CD4-positive, alpha-beta T cell treated with Interleukin-2 at 100 ng/mL for 4 hours (primary cell): ENCODE results near the gene HK1.

Experiments used
- DNase-seq: peaks from one replicate; pipeline ENCODE4 v3.0.0-alpha.2; 2020; ENCODE audit warnings: low spot score

HK1 gene

DNA sequence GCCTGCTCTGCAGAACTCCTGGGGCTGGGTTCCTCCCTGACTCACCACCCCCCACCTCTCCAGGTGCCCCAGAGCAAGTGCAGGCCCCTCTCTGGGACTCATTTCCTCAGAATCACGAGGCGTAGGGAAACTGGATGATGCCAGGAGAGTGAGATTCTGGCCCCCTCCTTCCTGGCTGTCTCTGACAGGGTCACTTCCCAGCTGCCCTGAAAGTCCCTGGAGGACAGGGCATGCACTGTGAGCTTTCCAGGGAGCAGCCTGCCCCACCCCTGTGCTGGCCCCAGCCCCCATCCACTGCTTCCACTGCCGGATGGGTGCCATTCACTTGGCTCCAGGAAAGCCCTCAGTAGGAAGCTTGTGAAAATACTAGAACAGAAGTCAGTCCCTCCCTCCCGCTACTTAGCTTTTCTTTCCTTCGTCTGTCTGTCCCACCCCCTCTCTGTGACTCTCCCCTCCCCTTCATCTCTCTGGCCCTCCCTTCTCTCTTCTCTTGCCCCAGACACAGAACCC, 128.1 kb downstream of the HK1 start:
- no peak for DNase-seq

DNA sequence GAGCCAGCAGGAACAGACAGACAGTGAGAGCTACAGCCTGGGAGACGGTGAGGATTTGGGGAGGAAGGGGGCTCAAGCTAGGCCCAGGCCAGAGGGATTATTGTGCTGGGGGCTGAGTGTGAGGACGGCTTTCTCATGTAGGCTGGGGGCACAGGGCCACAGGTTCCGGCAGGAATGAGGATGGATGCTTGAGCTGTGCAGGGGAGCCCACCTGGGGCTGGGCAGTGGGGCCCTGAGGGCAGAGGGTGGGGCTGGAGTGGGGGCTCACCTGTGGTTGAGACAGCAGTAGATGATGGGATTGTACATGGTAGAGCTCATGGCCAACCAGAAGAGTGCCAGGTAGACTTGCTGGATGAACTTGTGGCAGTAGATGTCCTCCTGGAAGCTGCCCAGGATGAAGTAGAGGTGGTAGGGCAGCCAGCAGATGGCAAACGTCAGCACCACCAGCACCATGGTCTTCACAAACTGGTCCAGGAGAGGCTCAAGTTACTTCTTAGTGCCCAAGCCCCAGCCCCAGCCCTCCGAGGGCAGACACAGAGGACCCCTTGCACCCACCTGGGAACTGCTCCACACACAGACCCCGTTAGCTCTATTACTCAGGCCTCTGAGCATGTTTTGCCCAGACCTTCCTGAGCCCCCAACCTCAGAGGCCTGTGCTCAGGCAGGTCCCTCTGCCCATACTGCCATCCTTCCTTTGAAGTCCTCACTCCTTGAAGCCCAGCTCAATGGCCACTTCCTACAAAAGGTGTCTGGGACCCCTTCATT, 128.7 kb downstream of the HK1 start:
- DNase-seq: no peak

DNA sequence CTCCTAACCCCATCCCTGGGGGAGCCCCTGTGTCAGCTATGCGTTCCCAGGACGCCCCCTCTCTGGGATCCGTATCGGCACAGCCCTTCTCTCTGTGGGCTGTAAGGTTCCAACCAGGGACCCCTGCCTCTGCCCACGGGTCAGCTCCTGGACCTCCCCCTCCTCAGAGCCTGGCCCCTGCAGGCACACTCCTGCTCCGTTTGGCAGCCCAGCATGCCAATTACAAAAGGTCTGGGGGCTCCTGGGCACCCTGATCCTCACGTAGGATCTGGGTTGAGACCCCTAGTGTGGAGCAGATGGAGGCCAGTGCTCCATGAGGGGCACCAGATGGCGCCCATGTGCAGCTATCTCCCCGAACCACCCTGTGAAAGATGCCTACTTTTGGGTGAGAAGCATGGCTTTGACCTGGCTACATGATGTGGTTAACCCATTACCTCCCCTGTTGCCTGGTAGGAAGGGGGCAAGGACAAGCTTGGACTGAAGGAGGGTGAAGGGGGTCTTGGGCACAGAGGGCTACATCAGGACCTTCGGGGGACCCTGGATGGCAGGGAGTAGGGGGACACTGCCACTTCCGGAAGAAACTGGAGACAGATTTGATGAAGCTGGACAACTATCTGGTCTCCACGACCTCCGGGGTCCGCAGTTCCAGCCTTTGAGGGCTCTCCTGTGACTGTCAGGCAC, 129.5 kb downstream of the HK1 start:
- peak; percentile 43 for DNase-seq

DNA sequence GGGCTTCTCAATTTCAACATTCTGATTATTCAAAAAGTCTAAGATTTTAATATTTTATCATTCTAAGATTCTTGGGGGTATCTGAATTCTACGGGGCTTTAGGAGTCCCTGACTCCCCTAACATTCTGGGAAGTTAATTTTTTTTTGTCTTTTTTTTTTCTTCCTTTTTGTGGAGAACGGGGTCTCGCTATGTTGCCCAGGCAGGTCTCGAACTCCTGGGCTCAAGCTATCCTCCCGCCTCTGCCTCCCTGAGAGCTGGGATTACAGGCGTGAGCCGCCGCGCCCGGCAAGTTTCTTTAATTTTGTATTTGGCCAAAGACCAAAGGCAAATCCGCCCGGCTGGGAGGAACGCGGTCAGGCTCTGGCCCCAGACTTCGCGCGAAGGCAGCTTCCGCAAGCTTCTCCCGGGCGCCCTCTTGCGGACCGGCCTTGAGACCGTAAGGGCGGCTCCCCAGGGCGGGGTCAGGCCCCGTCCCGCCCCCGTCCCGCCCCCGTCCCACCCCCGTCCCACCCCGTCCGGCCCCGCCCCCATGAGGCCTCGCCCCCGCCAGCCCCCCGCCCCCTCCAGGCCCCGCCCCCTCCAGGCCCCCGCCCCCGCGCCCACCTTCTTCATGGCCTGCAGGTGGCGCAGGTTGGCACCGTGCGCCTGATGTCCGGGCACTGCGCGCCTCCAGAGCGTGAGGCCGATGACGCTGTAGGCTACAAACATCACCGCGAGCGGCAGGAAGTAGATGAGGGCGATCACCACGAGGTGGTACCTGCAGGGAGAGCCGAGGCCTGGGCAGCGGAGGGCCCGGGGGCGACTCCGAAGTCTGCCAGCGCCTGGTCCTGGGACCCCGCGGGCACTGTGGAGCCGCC, 130.3 kb downstream of the HK1 start:
- peak; percentile 91 for DNase-seq

DNA sequence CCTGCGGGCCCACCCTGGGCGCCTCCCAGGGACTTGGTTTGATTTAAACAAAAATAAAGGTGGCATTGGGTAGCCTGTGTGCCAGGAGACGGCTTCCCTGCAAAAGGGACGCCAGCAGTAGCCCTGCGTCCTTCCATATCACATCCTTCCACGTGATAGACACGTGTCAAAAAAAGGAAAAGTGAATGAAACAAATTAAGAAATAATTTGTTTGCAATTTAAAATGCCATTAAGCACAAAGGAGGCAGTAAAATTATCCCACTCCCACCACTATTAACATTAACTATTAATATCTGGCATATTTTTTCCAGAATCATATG, 130.8 kb downstream of the HK1 start:
- no peak for DNase-seq

DNA sequence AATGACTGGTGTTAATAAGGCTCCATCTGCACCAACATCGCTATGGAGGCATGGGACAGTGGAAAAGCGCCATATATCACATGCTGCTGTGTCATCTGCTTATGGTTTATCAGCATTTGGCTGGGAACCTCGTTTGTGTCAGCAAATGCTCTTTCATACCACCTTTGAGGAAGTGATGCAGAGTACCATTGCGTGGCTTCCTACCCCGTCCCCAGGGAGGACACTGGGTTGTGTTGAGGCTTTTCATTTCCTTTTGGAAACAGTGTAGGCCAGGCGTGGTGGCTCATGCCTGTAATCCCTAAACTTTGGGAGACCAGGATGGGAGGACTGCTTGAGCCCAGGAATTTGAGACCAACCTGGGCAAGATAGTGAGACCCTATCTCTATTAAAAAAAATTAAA, 131.7 kb downstream of the HK1 start:
- no peak for DNase-seq

DNA sequence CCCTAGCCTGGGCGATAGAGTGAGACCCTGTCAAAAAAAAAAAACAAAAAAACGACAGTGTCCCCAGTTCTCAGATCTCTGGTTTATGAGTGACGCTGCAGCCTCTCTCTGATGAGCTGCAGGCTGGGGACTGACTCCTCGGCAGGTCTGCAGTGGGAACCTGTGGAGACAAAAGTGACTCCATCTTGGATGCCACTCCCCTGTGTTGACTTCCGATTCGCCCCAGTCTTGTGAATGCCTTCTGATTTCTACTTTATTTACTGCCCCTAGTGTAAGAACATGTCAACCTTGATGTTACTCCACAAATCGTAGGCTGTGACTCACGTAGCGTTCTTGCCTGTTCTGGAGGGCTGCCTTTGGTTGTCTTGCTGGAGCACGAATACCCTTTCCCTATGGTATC, 132.2 kb downstream of the HK1 start:
- DNase-seq: no peak

DNA sequence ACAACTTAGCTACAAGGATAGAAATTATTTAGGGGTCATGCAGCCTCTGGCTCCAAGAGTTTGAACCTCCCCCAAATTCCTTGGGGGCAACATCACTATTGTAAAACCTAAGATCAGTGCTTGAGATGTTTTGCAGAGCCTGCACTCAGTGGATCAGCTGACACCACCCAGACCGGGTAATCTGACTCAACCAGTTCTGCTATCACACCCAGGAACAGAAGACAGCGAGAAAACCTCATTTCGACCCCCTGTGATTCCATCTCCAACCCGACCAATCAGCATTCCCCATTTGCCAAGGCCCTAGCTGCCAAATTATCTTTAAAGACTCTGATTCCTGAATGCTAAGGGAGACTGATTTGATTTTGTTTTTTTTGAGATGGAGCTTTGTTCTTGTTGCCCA, 133.2 kb downstream of the HK1 start:
- DNase-seq: no peak

DNA sequence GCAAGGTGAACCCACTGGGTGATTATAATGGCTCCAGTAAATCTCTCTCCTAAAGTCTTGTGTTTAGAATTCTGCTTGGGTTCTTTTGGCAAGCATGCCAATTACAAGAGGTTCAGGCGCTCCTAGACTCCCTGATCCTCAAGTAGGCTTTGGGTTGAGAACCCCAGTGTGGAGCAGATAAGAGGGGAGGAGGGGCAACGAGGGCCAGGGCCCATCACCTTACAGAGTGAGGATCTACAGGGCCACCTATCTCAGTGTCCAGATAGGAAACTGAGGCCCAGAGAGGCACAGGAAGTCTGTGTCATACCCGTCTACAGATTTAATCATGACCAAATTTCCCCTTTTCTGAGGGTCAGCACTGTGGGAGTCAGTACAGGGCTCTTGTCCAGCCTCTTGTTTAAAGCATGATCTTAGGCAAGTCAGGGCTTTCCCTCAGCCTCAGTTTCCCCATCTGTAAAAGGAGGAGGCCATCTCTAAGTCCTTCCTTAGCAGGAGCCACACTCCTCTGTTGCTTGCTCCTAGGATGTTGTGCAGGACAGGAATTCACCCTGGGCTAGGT, 134.0 kb downstream of the HK1 start:
- DNase-seq: no peak

DNA sequence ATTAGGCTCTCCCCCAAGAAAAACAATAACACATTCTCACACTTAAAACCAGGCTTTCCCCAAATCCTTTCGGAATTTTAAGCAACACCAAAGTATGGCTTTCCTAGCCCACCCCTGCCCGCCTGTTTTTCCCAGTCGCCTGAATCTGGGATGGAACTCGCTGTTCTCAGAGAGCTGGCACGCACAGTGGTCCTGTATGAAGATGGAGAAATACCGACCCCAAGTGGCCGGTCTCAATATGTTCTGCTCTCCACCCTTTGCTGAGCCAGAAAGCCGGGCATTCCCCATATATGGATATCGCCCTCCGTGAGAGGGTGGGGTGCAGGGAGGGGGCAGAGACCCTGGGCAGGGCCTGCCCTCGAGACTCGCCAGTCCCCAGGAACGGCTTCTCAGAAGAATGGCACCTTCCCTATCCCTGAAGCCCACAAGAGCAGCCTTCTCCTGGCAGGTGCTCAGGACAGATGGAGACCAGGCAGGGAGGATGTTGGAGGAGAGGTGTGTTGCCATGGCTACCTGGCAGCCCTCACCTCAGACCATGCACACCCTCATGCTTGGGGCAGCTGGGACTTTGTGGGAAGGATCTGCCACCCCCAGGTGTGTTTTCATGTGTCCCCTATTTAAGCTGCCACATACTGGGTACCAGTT, 135.0 kb downstream of the HK1 start:
- peak; percentile 29 for DNase-seq

DNA sequence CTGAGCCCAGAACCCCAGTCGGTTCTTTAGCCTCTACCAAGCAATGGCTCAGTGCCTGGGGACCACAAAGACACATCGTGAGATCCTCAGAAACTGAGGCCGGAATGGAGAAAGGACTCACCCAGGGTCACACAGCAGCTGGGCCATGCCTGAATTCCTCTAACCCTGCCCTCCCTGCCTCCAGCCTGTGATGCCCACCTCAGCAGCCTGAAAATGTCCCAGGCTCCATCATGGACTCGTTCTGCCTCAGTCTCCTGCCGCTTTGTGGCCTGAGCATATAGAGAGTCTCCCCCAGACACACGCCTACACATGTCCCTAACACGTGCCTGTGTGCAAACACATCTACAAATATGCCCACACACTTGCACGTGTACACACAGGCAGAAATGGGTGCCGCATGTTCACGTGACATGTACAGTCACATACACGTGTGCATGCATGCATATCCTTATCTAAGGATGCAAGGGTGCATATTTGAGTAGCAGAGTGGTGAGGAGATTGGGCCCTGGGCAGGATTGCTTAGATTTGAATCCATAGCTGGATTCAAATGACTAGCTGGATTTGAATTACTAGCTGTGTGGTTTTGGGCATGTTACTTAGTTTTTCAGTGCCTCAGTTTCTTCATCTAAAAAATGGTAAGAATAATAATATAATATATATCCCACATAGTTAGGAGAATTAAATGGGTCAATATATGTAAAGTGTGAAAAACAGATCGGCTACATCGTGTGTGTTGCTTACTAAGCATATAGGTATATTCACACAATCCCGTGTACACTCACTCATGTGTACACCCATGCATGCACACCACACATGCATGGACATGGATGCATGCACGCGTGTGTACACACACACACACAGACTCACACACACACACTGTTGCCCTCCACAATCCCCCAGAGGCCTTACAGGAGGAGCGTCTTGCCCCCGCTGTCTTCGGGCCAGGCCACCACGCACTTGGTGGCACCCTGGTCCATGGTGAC, 136.0 kb downstream of the HK1 start:
- no peak for DNase-seq

DNA sequence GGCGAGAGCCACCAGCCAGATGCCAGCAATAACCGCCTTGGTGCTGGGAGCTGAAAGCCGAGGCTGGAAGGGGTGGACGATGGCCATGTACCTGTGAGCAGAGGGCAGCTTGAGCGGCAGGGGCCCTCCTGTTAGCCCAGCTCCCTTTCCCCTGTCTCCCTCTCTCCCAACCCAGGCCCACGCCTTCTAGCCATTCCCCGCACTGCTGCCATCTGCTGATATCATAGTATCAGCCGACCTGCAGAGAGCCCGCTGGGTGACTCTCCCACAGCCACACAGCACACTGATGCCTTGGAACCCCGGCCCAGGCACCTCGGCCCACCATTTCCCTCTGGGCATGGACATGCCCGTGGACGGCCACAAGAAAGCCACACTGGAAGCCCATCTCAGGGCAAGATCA, 136.8 kb downstream of the HK1 start:
- DNase-seq: no peak

DNA sequence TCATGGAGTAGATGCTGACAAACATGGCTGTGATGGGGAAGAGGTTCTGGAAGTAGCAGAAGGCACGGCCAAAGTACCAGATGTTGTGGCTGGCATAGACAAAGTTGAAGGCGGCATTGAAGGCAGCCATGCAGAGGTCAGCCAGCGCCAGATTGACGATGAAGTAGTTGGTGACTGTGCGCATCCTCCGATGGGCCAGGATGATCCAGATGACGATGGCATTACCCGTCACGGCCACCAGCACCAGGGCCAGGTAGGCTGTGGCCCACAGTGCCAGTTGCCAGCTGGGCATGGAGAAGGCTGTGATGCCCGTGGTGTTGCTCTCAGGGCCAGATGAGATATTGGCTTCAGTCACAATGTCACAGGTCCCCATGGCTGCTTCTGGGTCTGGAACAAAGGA, 137.7 kb downstream of the HK1 start:
- no peak for DNase-seq

DNA sequence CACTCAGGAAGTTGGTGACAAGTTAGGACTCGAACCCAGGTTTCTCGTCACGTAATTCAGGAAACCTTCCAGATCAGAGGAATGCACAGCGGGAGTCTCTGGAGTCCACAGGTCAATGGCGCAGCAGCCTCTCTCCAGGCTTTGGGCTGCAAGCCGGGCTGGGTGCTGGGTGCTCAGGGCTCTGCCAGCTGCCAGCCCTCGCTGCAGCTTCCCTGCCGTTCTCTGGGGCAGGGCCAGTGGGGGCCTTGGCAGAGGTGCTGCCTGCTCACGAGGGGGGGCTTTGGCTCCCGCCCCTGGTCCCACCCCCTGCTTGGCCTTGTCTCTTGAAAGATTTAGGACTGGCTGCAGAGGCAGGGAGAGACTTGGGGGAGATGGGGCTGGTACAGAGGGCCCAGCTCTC, 138.4 kb downstream of the HK1 start, which contains the start of gene TACR2:
TACR2 (minus strand) TSS at position 224 of the 400 bp plus-strand sequence. CDS start 595 bp downstream, outside the sequence.
- DNase-seq: no peak

DNA sequence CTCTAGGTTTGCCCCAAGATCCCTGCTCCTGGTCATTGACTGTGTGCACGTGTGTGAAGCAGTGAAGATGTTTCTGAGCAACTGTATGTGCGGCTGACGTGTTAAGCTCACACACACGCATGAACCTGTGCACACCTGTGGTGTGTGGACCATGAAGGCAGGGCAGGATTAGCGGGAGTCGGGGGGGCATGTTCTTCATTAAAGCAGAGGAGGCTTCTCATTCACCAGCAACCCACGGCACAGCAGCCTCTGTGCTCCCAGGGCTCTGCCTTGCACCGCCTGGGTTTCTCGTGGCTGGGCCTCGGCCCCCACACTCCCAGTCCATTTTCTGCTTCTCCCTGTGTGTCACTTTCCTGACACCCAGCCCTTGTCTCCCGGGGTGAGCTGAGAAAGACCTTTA, 139.2 kb downstream of the HK1 start:
- no peak for DNase-seq

DNA sequence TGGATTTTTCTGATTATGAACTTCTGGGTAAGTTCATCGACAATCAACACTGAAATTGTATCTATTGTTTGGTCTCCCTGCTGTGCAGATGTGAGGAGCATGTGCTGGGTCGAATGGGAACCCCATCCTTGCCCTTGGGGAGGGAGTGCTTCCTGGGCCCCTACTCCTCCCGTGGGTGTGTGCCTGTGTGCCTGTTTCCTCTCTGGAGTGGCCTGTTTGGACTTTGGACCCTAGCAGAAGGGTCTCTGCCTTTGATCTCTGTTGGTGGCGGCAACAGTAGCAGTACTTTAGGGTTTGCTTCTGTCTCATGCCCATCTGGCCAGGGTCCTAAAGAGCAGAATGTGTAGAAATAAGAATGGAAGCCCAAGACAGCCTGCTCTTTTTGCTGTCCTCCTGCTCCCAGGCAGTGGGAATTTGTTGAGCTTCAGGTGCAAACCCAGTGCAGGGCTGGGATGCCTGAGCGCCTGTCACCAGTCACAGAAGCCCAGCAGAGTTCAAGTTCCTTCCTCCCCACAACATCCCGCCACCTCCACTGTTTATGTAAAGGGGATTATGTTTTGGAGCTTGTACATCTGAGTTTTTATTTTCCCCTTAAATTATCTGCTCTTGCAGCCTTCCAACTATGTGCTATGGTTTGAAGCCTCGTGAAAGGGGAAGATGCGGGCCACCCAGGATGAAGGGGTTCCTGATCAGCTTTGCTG, 139.9 kb downstream of the HK1 start:
- DNase-seq: no peak

DNA sequence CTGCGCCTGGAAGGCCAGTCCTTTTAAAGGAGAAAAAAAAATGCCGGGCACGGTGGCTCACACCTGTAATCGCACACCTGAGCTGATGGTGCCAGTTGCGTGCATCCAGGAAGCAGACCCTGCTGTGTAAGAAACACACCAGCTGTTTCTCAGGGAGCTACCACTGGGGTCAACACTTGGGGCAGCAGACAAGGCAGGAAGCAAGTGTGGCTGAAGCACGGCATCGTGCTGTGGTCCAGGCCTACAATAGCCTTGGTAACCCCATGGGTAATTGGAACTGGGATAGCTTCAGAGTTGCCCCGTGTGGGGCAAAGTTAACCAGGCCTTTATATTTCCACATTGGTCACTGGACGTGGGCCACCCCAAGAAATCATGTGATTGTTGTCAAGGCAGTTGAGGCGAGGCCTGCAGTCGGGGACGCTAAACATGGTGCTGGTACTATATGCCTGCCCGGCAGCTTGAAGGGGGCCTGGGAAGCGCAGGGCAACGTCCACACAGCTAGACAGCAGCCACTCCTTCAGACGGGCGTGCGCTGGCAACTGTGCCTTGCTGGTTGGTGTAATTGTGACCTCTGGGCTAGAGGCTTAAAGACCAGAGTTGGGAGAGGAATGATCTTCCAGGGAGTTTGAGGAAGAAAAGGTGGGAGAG, 140.9 kb downstream of the HK1 start:
- DNase-seq: no peak

DNA sequence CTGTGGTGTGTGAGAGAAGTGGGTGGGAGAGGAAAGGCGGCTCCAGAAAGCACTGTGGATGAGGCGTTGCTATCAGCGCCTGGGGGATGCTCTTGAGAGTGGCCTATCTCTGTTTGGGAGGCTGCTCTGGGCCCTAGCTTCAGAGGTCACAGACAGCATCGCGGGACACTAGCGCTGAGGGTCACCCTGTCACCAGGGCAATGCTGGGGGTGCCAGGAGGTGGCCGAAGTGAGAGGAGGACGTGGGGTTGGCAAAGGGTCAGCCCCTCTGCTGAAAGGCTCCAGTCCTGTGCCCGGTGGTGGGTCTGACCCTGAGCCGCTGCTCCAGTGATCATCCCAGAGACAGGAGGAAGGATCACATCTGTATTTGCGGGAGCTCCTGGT, 141.4 kb downstream of the HK1 start:
- DNase-seq: no peak

DNA sequence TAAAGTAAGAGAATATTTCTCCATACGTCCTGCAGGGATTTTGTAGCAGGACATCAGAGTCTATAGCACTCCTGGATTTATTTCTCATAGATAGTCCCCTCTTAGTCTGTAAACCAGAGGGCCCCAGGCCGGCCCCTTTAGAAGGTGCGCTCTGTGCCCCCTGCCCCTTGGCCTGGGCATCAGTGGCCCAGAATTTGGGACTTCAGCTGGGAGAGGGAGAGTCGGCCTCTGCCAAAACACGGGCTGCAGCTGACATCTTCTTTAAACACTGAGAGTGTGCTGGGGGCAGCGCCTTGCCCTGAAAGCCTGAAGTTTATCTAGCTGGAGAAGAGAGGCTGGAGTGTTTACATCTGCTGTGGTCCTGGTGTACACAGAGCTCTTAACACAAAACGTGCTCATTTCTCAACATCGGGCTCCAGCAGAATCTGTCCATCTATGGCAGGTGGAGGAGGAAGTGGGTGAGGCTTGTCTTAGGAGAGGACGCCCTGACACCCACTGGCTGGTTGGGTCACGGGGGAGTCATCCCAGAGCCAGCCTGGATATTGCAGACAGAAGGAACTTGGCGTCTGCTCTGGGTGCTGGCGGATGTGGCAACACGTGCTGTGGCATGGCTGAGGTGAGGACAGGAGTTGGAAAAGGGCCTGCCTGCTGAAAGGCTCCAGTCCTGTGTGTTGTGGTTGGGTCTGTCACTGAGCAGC, 143.5 kb downstream of the HK1 start:
- DNase-seq: no peak
